Kidney epithelial cell (primary cell): ENCODE measurements around the gene NPW. TPM values are rescaled to one million over a fixed set of nuclear protein-coding genes. Genes with fewer than 3 reads are reported as not detected.

Experiments
- DNase-seq: peaks from one replicate; pipeline ENCODE4 v3.0.0-alpha.2; 2010; ENCODE audit warnings: low read depth
- H3K27me3 ChIP-seq: 2 replicates; pipeline ENCODE4 v1.6.0; 2011; ENCODE audit warnings: low read length; ENCODE audit not compliant: control insufficient read depth, insufficient read depth
- H3K36me3 ChIP-seq: 2 replicates; pipeline ENCODE4 v1.5.1; 2011; ENCODE audit warnings: low read length; ENCODE audit not compliant: control insufficient read depth, insufficient read depth
- H3K4me3 ChIP-seq: 2 replicates; pipeline ENCODE4 v1.5.1; 2011; ENCODE audit warnings: low read depth, mild to moderate bottlenecking, control low read depth, low read length
- CTCF ChIP-seq: IDR thresholded peaks from 2 replicates; pipeline ENCODE4 v1.5.1; 2011; ENCODE audit warnings: mild to moderate bottlenecking, moderate library complexity, low read length, control low read depth, inconsistent platforms; ENCODE audit not compliant: insufficient read depth, poor library complexity, severe bottlenecking
- total RNA-seq: library from RNA; depleted of rRNA; stranded (reverse); fragments of >200 nt; gene quantifications from 2 replicates; pipeline ENCODE4 v1.2.3, GENCODE V29; 2015

The NPW gene
- total RNA-seq, 1 donor from 2014 or later, result not detected

GRCh38 chr16:2056077-2056476, 36.5 kb downstream of the NPW start:
- TF ChIP-seq CTCF, result peak; percentile 1
- DNase-seq, result no peak
- H3K4me3 ChIP-seq, result no peak overlapping the region
- no peaks in the 10 kb centered on the region for H3K27me3 ChIP-seq
- peaks cover 2% of the 10 kb centered on the region for H3K36me3 ChIP-seq

GRCh38 chr16:2056681-2057407, 37.3 kb downstream of the NPW start:
- peak; percentile 20 for TF ChIP-seq CTCF
- no peak overlapping the region for H3K4me3 ChIP-seq

GRCh38 chr16:2057438-2057837, 37.9 kb downstream of the NPW start:
- no peak overlapping the region for H3K4me3 ChIP-seq
- no peak for DNase-seq
- TF ChIP-seq CTCF, result no peak
- peaks cover 2% of the 10 kb centered on the region for H3K36me3 ChIP-seq
- no peaks in the 10 kb centered on the region for H3K27me3 ChIP-seq

More at GRCh38 chr16:2056681-2057407, 37.3 kb downstream of the NPW start:
- Histone ChIP-seq H3K36me3 (peaks cover 2% of the 10 kb centered on the region), H3K27me3 (no peaks in the 10 kb centered on the region)
- DNase-seq, result no peak

GRCh38 chr16:2058420-2058819, 38.8 kb downstream of the NPW start:
- H3K27me3 ChIP-seq, result no peaks in the 10 kb centered on the region
- H3K4me3 ChIP-seq, result no peak overlapping the region
- peaks cover 2% of the 10 kb centered on the region for H3K36me3 ChIP-seq
- TF ChIP-seq CTCF, result no peak
- DNase-seq, result no peak

GRCh38 chr16:2058872-2059271, 39.3 kb downstream of the NPW start:
- peaks cover 2% of the 10 kb centered on the region for H3K36me3 ChIP-seq
- DNase-seq, result no peak
- no peak overlapping the region for H3K4me3 ChIP-seq
- no peaks in the 10 kb centered on the region for H3K27me3 ChIP-seq
- TF ChIP-seq CTCF, result no peak

- H3K36me3 ChIP-seq, result peaks cover 2% of the 10 kb centered on the region
- H3K27me3 ChIP-seq, result no peaks in the 10 kb centered on the region
- TF ChIP-seq CTCF, result no peak
Observed at GRCh38 chr16:2060346-2060745, 40.8 kb downstream of the NPW start.

More at GRCh38 chr16:2060346-2060745, 40.8 kb downstream of the NPW start:
- no peak overlapping the region for H3K4me3 ChIP-seq
- DNase-seq, result no peak
